ENCODE data around the gene ST7L. TPM values are rescaled to one million over a fixed set of nuclear protein-coding genes. Genes with fewer than 3 reads are reported as not detected.

The ST7L gene
- total RNA-seq, 4 donors from 2014 or later: 18.2 to 34.1 (median 19.9) TPM

- Histone ChIP-seq H3K9me3 (no peaks in the 10 kb centered on the region), H3K4me3 (no peak overlapping the region), H3K36me3 (peaks cover 0 to 9% of the 10 kb centered on the region in 2 donors), H3K27ac (no peak overlapping the region), H3K27me3 (no peaks in the 10 kb centered on the region), H3K4me1 (peaks cover 0 to 73% (median 7%) of the 10 kb centered on the region in 3 donors)
- TF ChIP-seq POLR2AphosphoS5 (IDR thresholded peaks at IDR 0.05) (no peak), EP300 (IDR thresholded peaks at IDR 0.05) (no peak), CTCF (IDR thresholded peaks at IDR 0.05) (no peak)
- no peak for ATAC-seq
Observed at GRCh38 chr1:112634367-112634766, 15.4 kb upstream of the ST7L start.

GRCh38 chr1:112633628-112634027, 14.7 kb upstream of the ST7L start:
- Histone ChIP-seq H3K9me3 (no peaks in the 10 kb centered on the region), H3K36me3 (peaks cover 0 to 9% of the 10 kb centered on the region in 2 donors), H3K27me3 (no peaks in the 10 kb centered on the region), H3K4me3 (no peak overlapping the region), H3K27ac (no peak overlapping the region), H3K4me1 (peaks cover 0 to 78% (median 7%) of the 10 kb centered on the region in 3 donors)
- TF ChIP-seq CTCF (IDR thresholded peaks at IDR 0.05): no peak
- ATAC-seq: no peak
- 92 to 100% methylated on average over 2 of the region's 2 CpGs for WGBS, 2 donors (ENCODE audit: low coverage in 1 of 2)

- ATAC-seq: no peak
- no peak for TF ChIP-seq POLR2AphosphoS5 (IDR thresholded peaks at IDR 0.05)
- no peak for TF ChIP-seq POLR2A (IDR thresholded peaks at IDR 0.05)
- no peak for TF ChIP-seq EP300 (IDR thresholded peaks at IDR 0.05)
- TF ChIP-seq CTCF (IDR thresholded peaks at IDR 0.05): no peak
- Histone ChIP-seq H3K36me3 (peaks cover 0 to 9% of the 10 kb centered on the region in 2 donors), H3K4me1 (peaks cover 0 to 82% (median 9%) of the 10 kb centered on the region in 3 donors), H3K9me3 (no peaks in the 10 kb centered on the region), H3K27ac (no peak overlapping the region), H3K4me3 (no peak overlapping the region), H3K27me3 (no peaks in the 10 kb centered on the region)
Observed at GRCh38 chr1:112629256-112629655, 10.3 kb upstream of the ST7L start.

- no peak for ATAC-seq
Observed at GRCh38 chr1:112628516-112628915, 9.6 kb upstream of the ST7L start.

GRCh38 chr1:112626887-112627286, 7.9 kb upstream of the ST7L start:
- H3K27me3 ChIP-seq: no peaks in the 10 kb centered on the region
- TF ChIP-seq EP300 (IDR thresholded peaks at IDR 0.05): no peak
- TF ChIP-seq POLR2AphosphoS5 (IDR thresholded peaks at IDR 0.05): no peak
- no peak for TF ChIP-seq POLR2A (IDR thresholded peaks at IDR 0.05)
- no peak for TF ChIP-seq CTCF (IDR thresholded peaks at IDR 0.05)
- no peak overlapping the region for H3K27ac ChIP-seq
- no peak for ATAC-seq
- H3K4me1 ChIP-seq: peaks cover 2 to 98% (median 11%) of the 10 kb centered on the region in 3 donors
- peaks cover 0 to 9% of the 10 kb centered on the region in 2 donors for H3K36me3 ChIP-seq
- no peaks in the 10 kb centered on the region for H3K9me3 ChIP-seq
- no peak overlapping the region for H3K4me3 ChIP-seq

More at GRCh38 chr1:112628516-112628915, 9.6 kb upstream of the ST7L start:
- 85 to 91% methylated on average over 2 of the region's 2 CpGs for WGBS, 2 donors (ENCODE audit: low coverage in 1 of 2)
- H3K9me3 ChIP-seq: no peaks in the 10 kb centered on the region
- peaks cover 0 to 9% of the 10 kb centered on the region in 2 donors for H3K36me3 ChIP-seq
- no peak overlapping the region for H3K4me3 ChIP-seq
- TF ChIP-seq CTCF (IDR thresholded peaks at IDR 0.05) (no peak), EP300 (IDR thresholded peaks at IDR 0.05) (no peak), POLR2AphosphoS5 (IDR thresholded peaks at IDR 0.05) (no peak), POLR2A (IDR thresholded peaks at IDR 0.05) (no peak)
- H3K27ac ChIP-seq: no peak overlapping the region
- no peaks in the 10 kb centered on the region for H3K27me3 ChIP-seq
- H3K4me1 ChIP-seq: peaks cover 0 to 90% (median 9%) of the 10 kb centered on the region in 3 donors
